Measurements from ENCODE around the gene SKI. TPM values are rescaled to one million over a fixed set of nuclear protein-coding genes. Genes with fewer than 3 reads are reported as not detected.

The SKI gene
- total and polyA plus RNA-seq, 10 of the 15 experiments (the other 5 are each of a cell fraction or from before 2014, with no cell fraction given) = 0.03 to 14.9 (median 0.96) TPM

- no peak for TF ChIP-seq ZBTB4 (CRISPR knock-in tag; IDR thresholded peaks at IDR 0.05)
- TF ChIP-seq ATF3 (IDR thresholded peaks at IDR 0.05; ENCODE audit: borderline replicate concordance, extremely low read depth, low read depth, low read length) = no peak
- TF ChIP-seq POLR2A (IDR thresholded peaks at IDR 0.05; ENCODE audit: low read depth, low read length) = no peak
- TF ChIP-seq SMARCA5 (IDR thresholded peaks at IDR 0.05) = no peak
Observed at GRCh38 chr1:2319291-2319690, 91.2 kb downstream of the SKI start (continued).

GRCh38 chr1:2320006-2320405, 91.9 kb downstream of the SKI start:
- SMC1A ChIA-PET (ENCODE audit: uncharacterized antibody, unreplicated experiment) = no interaction called here
- CTCF ChIA-PET = no interaction called here

More at GRCh38 chr1:2320006-2320405, 91.9 kb downstream of the SKI start:
- WGBS (ENCODE audit: insufficient coverage, insufficient replicate concordance, low lambda C conversion rate, missing lambda C conversion rate) = 61% methylated on average over 14 of the region's 15 CpGs
- no peak for DNase-seq (ENCODE audit: low read depth, low spot score)
- Histone ChIP-seq H3K79me2 (ENCODE audit: control insufficient read depth, insufficient read depth, low read length) (no peaks in the 10 kb centered on the region), H3K9me3 (replicated peaks; ENCODE audit: control insufficient read depth, insufficient read depth, low read length) (no peaks in the 10 kb centered on the region; the same call in 2 of the 3 replicates), H3K9ac (ENCODE audit: control insufficient read depth, insufficient read depth, low read length) (no peak overlapping the region), H3K27ac (ENCODE audit: control insufficient read depth, insufficient read depth) (no peak overlapping the region), H3K36me3 (ENCODE audit: control insufficient read depth in 2 of 2, insufficient read depth in 2 of 2, low read length in 1 of 2) (no peaks in the 10 kb centered on the region), H3K27me3 (replicated peaks in 1 of 2; ENCODE audit: control insufficient read depth in 2 of 2, insufficient read depth in 2 of 2, low read length in 1 of 2) (no peaks in the 10 kb centered on the region), H3K4me1 (ENCODE audit: control insufficient read depth, insufficient read depth, low read length) (no peaks in the 10 kb centered on the region), H3K4me2 (ENCODE audit: control insufficient read depth, insufficient read depth) (no peak overlapping the region), H3K4me3 (no peak overlapping the region), H2AFZ (ENCODE audit: control insufficient read depth, low read depth, low read length) (no peak overlapping the region), H4K20me1 (ENCODE audit: control insufficient read depth, insufficient read depth) (no peaks in the 10 kb centered on the region)
- BruUV-seq (replicated peaks) = no TSS peak
- in situ Hi-C loops (cut with MboI) (no loop called here), intact Hi-C loops (cut with micrococcal nuclease; ENCODE audit: unreplicated experiment) (no loop called here)
- RAD21 ChIA-PET (ENCODE audit: unreplicated experiment) = no interaction called here
- ATAC-seq = no peak
- TF ChIP-seq CHD1 (IDR thresholded peaks at IDR 0.05; ENCODE audit: low read depth, low read length) = no peak
- TF ChIP-seq TBL1XR1 (IDR thresholded peaks at IDR 0.05; ENCODE audit: low read depth, low read length) = no peak
- no peak for TF ChIP-seq HDGF (IDR thresholded peaks at IDR 0.05)
- TF ChIP-seq SIX5 (IDR thresholded peaks at IDR 0.05; ENCODE audit: low read depth, low read length, severe bottlenecking) = no peak
- TF ChIP-seq TAF1 (IDR thresholded peaks at IDR 0.05; ENCODE audit: borderline replicate concordance, low read depth, low read length) = no peak
- TF ChIP-seq NBN (IDR thresholded peaks at IDR 0.05) = no peak
- TF ChIP-seq NFIC (IDR thresholded peaks at IDR 0.05; ENCODE audit: low read depth, low read length) = no peak
- no peak for TF ChIP-seq BCL11A (IDR thresholded peaks at IDR 0.05; ENCODE audit: low read depth, low read length)
- no peak for TF ChIP-seq FOXM1 (IDR thresholded peaks at IDR 0.05; ENCODE audit: low read depth, low read length)
- TF ChIP-seq RB1 (IDR thresholded peaks at IDR 0.05; ENCODE audit: borderline replicate concordance) = no peak
- TF ChIP-seq ATF7 (IDR thresholded peaks at IDR 0.05; ENCODE audit: low read depth) = no peak
- no peak for TF ChIP-seq SMC3 (IDR thresholded peaks at IDR 0.05; ENCODE audit: borderline replicate concordance, low read length)
- FAIRE-seq = no peak
- POLR2A ChIA-PET = no interaction called here
